ENCODE results near the gene RELN.

RELN gene

DNA sequence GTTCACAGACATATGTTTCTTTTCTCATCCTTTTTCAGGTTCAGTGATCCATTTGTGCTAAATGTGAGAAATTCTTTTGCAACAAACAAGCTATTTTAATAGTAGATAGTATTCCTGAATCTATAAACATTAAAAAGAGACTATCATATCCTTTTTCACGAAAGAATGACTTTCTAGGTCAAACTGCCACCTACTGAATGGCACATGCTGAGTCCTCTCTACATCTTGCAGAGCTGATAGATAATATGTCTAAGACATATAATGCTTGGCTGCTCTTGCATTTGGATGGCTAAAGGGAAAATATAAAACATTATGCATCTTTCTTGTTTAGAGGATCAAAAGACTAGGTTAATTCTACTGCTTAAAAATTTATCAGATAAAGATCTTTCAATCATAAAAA is 429.3 kb downstream of the RELN start:
- DNase-seq (ENCODE audit: extremely low spot score) = no peak
- TF ChIP-seq CTCF (IDR thresholded peaks at IDR 0.05; ENCODE audit: control extremely low read depth, extremely low read depth, low read depth, missing control alignments) = no peak
- ChIA-PET CTCF (interaction anchor here (0.7 kb wide), 1 partner anchor 15 kb away, joined by 3 read pairs; no protein-coding TSS in a partner anchor), POLR2A (no interaction called here)

DNA sequence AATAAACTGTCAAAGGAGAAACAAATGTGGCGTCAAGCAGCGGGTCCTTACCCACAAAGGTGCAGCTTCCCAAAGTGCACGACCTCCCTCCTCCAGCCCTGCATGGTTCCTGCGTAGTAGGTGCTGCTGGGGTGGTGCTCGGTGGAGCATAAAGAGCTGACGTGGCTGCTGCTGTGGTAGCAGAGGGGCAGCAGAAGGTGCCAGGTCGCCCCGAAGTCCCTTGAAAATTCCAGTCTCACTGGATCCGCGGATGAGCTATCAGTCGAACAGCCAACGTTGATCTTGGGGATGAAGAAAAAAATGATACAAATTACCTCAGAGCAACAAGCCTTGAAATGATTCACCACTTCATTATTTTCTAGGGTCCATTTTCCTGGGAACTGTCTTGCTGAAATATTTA is 438.4 kb downstream of the RELN start:
- ChIA-PET CTCF (no interaction called here), POLR2A (no interaction called here)
- DNase-seq (ENCODE audit: extremely low spot score) = no peak
- TF ChIP-seq CTCF (IDR thresholded peaks at IDR 0.05; ENCODE audit: control extremely low read depth, extremely low read depth, low read depth, missing control alignments) = no peak

DNA sequence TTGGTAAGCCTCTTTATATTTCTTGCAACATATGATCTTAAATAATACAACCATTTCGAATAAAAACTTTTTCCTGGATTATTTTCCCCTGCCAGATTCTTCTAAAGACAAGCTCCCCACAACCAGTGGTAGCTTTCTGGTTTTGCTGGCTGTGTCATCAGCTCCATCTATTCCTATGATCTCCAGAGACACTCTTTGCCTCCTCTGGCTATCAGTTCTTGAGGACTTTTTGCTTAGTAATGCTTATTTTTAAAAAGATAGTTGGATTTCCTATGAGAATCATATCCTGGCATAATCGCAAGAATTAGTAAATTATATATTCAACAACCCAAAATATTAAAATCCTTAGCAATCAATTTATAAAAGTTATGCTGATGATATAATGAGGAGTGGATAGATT is 439.7 kb downstream of the RELN start:
- ChIA-PET CTCF (interaction anchor here (1.0 kb wide), 2 partner anchors 24 to 105 kb away, joined by 3 read pairs; no protein-coding TSS in a partner anchor), POLR2A (no interaction called here)
- TF ChIP-seq CTCF (IDR thresholded peaks at IDR 0.05; ENCODE audit: control extremely low read depth, extremely low read depth, low read depth, missing control alignments) = no peak
- DNase-seq (ENCODE audit: extremely low spot score) = no peak

DNA sequence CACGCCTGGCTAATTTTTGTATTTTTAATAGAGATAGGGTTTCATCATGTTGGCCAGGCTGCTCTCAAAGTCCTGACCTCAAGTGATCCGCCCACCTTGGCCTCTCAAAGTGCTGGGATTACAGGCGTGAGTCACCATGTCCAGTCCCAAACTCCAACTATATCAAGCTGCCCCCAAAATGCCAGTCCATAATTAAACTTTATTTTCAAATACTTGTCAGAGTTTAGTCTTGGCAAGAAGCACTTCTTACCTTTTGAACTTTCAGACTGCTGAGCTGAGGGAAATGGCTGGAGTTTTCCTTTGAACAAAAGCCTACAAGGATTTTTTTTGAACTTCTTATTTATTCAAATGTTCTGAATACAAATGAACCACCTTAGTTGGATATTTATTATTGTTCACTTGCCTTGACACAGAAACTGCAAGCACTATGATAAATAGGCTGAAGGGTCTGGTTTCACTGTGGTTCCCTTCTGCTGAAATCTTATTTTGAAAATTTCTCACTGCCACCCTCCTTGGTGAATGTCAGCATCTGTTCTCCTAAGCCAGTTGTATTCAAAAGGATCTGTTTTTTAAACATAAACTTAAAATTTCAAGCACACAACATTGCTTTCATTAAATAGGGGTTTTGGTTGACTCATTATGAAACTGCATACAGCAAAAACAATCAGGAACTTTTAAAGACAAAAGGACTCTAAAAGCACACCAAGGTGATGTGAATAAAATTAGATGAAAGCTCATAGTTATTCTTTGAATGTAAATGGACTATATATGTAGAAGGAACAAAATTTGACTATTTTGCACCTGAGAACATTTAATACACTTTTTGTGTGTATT is 441.8 kb downstream of the RELN start:
- ChIA-PET POLR2A (no interaction called here), CTCF (no interaction called here)
- TF ChIP-seq CTCF (IDR thresholded peaks at IDR 0.05; ENCODE audit: control extremely low read depth, extremely low read depth, low read depth, missing control alignments) = no peak
- DNase-seq (ENCODE audit: extremely low spot score) = no peak

- ChIA-PET POLR2A (no interaction called here), CTCF (interaction anchor here (1.2 kb wide), 1 partner anchor 30 kb away, joined by 3 read pairs; no protein-coding TSS in a partner anchor)
- TF ChIP-seq CTCF (IDR thresholded peaks at IDR 0.05; ENCODE audit: control extremely low read depth, extremely low read depth, low read depth, missing control alignments) = no peak
- no peak for DNase-seq (ENCODE audit: extremely low spot score)
Measured at GRCh38 chr7:103542470-103542869, 447.0 kb downstream of the RELN start.

- POLR2A ChIA-PET = no interaction called here
- DNase-seq (ENCODE audit: extremely low spot score) = no peak
- no peak for TF ChIP-seq CTCF (IDR thresholded peaks at IDR 0.05; ENCODE audit: control extremely low read depth, extremely low read depth, low read depth, missing control alignments)
- CTCF ChIA-PET = interaction anchor here (1.2 kb wide), 1 partner anchor 31 kb away, joined by 3 read pairs; no protein-coding TSS in a partner anchor
Measured at GRCh38 chr7:103541947-103542346, 447.5 kb downstream of the RELN start.
